ENCODE results near the gene SNX1.

- no peak for TF ChIP-seq CTCF (conservative IDR thresholded peaks at IDR 0.05; ENCODE audit: low read depth, low read length)
- TF ChIP-seq EZH2phosphoT487 (IDR thresholded peaks at IDR 0.05; ENCODE audit: borderline replicate concordance, low read length) = no peak
- no peak for TF ChIP-seq EZH2 (IDR thresholded peaks at IDR 0.05; ENCODE audit: low read length, unreplicated experiment)
Measured at GRCh38 chr15:64107337-64107736, 11.6 kb downstream of the SNX1 start.
